ENCODE data around the gene PAPOLA.
"Not testable (repeated sequence)": the region's sequence is repeated elsewhere in the genome, so short reads cannot be mapped to it uniquely, and the experiment has no call there.

Gene PAPOLA

DNA sequence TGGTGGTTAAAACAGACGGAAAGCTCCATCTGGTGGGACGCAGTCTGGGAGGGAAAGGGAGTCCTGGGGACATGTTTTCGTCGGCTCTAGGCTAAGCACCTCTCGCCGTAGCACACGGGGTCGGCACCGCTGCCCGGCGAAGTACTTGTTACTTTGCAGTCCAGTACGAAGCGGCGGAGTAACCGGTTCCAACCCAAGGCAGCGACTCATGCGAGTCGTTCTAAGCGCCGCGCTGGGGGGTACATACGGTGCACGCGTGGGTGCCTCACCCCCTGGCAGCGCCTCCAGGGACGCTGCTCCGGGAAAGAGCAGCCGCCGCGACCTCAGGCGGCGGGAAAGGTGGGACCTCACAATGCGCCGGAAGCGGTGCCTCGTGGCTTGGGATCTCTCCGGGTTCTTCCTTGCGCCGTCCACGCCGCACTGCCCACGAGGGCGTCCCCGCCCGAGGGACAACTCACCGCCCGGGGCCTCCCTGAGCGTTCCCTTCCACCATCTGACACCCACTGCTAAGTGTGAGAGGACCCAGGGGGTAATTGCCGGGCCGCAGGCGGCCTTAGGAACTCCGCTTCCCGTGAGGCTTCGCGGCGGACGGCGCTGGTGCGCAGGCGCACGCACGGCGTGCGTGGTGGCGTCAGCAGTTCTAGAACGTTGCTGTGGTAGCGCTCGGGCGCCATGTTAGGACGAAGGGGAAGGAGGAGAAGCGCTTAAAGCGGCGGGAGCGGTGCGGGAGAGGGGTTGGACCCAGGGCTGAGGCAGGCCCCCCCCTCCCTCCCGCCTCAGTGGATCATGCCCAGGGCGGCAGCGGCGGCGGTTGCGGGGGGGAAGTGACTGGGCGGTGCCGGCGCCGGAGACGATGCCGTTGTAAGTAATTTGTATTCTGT lies at the start of gene PAPOLA:
TSS of gene PAPOLA (plus strand) at position 643 of the 881 bp plus-strand sequence. CDS start at position 854, 211 bp downstream.
- intact Hi-C loops (cut with DNase I): no loop called here

DNA sequence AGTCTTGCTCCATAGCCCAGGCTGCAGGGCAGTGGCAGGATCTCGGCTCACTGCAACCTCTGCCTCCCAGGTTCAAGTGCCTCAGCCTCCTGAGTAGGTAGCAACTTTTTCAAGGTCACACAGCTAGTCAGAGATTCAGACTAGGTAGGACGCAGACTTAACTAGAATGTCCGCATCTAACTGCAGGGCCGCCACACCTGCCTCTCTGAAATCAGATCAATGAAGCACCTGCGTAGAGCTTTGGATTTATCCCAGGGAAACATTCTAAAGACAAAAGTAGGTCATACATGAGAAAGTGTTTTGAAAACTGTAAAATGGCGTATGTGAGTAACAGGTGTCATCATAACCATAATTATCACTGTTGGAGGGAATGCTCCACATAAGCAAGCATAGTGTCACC lies 49.5 kb upstream of the PAPOLA start:
- no peak for DNase-seq
- intact Hi-C loops (cut with DNase I): no loop called here

More for the DNA sequence above, at the start of gene PAPOLA:
- DNase-seq: peak; percentile 90 to 99 (median 93)

DNA sequence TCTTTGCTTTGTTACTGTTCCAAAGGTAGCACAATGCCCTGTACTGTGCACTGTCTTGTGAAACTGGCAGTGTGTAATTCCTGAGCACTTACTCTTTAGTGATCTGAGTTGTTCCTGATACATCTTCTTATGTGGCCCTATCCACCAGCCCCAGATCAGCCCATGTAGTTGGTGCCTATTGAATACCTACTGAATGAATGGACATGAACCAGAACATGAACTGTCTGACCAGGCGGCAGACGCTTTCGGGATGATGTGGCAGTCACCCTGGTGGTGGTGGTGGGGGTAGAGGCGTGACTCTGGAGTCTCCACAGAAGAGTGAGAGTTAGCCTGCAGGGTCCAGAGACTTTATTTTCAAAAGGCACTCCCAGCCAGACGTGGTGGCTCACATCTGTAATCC lies 46.6 kb upstream of the PAPOLA start:
- no peak for DNase-seq
- intact Hi-C loops (cut with DNase I): no loop called here

DNA sequence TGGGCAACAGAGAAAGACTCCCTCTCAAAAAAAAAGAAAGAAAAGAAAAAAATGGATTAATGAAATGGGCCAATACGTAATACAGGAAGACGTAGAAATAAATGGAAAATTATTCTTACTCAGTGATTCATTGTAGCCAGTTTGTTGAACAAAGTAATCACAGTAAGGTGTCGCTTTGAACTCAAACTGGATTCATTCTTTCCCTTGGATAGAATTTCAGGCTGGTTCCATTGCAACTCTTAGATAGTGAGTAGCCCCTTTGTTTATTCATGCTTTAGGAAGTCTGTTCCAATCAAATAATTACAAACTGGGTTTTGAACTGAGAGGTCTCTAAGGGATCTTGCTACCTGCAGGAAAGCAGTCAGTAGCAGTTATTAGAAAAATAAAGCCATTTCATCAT lies 42.3 kb upstream of the PAPOLA start:
- intact Hi-C loops (cut with DNase I): no loop called here
- no peak for DNase-seq

- intact Hi-C loops (cut with DNase I): no loop called here
- no peak for DNase-seq
These were observed 40.0 kb upstream of the PAPOLA start for GRCh38 chr14:96461950-96462798.

DNA sequence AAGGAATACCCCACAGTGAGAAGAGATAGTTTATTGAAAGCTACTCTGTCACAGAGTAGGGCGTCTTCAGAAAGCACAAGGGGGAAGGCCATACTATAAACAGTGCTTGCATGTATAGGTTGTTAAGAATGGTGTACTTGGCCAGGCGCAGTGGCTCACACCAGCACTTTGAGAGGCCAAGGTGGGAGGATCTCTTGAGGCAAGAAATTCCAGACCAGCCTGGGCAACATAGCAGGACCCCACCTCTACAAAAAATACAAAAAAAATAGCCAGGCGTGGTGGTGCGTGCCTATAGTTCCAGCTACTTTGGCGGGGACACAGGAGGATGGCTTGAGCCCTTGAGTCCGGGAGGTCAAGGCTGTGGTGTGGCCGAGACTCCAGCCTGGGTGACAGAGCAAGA lies 38.0 kb upstream of the PAPOLA start:
- intact Hi-C loops (cut with DNase I): no loop called here
- no peak for DNase-seq

- no peak for DNase-seq
- intact Hi-C loops (cut with DNase I): no loop called here
These were observed 35.3 kb upstream of the PAPOLA start for GRCh38 chr14:96466918-96467317.

DNA sequence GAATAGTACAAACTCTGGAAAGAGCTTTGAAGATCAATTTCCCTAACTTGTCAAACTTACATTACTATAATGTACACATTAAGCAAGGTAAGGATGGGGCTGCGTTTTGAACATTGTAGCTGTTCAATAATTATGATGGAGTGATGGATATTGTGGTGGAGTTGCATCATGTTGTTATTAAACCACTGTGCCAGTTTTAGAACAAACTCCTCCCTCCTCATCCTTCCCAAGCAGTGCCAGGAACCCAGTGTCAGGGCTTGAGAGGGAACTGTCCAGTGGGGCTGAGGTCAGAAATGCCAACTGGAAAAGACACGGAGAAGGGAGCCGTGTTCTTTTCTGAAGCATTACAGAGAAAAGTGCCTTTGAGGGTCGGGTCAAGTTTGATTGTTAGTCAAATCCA lies 31.9 kb upstream of the PAPOLA start:
- intact Hi-C loops (cut with DNase I): no loop called here
- no peak for DNase-seq

DNA sequence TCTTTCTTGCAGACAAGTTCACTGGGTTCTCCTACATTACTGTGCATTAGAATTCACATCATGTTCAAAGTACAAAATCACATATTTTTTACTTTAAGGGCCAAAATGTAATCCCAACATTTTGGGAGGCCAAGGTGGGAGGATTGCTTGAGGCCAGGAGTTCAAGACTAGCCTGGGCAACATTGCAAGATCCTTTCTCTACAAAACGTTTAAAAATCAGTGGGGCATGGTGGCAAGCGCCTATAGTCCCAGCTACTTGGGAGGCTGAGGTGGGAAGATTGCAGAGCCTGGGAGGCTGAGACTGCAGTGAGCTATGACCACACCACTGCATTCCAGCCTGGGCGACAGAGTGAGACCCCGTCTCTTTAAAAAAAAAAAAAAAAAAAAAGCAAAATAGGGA lies 31.2 kb upstream of the PAPOLA start:
- intact Hi-C loops (cut with DNase I); DNase-seq: not testable (repeated sequence)

- DNase-seq: no peak
- intact Hi-C loops (cut with DNase I): no loop called here
These were observed 24.1 kb upstream of the PAPOLA start for GRCh38 chr14:96478119-96478518.

GRCh38 chr14:96479435-96480146 lies 22.6 kb upstream of the PAPOLA start:
- DNase-seq: no peak
- intact Hi-C loops (cut with DNase I): no loop called here

GRCh38 chr14:96481731-96482314 lies 20.4 kb upstream of the PAPOLA start:
- intact Hi-C loops (cut with DNase I): no loop called here
- DNase-seq: no peak

DNA sequence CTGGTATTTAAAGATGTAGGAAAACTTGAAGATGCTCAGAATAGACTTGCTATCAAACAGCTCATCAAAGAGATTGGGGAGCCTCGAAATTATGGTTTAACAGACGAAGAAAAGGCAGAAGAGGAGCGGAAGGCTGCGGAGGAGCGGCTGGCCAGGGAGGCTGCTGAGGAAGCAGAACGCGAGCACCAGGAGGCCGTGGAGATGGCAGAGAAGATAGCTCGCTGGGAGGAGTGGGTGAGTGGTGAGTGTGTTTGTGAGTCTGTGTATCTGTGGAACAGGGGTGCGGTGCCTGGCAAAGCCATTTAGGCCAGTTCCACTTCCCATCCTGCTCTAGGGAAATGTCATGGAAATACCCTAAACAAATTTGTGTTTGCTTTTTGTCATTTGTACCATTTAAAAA lies 19.2 kb upstream of the PAPOLA start:
- DNase-seq: no peak

DNA sequence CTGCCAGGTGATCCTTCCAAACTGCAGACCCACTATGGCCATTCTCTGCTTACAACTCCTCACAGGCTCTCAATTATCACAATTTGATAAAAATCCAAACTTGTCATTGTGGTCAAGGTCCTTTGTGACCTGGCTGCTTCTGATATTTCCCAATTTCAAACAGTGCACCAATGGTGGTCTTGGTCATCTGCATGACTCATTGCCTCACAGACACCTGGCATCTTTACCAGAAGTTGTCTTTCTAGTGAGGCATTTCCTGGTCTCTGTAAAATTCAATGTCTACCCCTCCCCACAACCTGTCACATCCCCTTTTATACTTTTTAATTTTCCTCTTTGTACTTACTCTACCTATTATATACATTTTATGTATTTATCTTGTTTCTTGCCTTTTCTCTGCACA lies 17.8 kb upstream of the PAPOLA start:
- no peak for DNase-seq
- intact Hi-C loops (cut with DNase I): no loop called here

More for the DNA sequence above, 19.2 kb upstream of the PAPOLA start:
- intact Hi-C loops (cut with DNase I): no loop called here

DNA sequence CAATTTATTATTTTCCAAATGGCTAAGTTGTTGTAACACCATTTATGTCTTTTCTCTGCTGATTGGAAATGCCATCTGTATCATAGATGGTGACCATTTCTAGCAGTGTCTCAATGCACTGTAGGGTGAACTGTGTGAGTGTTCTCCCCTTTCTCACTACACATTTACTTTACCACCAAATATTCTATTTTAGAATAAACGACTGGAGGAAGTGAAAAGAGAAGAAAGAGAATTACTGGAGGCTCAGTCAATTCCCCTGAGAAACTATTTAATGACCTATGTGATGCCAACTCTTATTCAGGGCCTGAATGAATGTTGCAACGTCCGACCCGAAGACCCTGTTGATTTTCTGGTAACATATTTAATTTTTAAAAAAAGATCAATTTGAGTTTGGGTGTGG lies 15.5 kb upstream of the PAPOLA start:
- intact Hi-C loops (cut with DNase I): no loop called here
- DNase-seq: no peak

DNA sequence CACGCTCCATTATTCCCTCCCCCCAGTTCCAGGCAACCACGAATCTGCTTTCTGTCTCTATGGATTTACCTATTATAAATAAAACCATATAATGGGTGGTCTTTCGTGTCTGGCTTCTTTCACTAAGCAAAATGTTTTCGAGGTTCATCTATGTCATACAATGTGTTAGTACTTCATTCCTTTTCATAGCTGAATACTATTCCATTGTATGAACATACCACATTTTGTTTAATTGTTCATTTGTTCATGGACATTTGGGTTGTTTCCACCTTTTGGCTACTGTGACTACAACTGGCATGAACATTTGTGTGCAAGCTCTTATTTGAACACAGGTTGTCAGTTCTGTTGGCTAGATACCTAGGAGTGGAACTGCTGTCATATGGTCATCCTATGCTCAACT lies 12.9 kb upstream of the PAPOLA start:
- DNase-seq: no peak
- intact Hi-C loops (cut with DNase I): no loop called here

DNA sequence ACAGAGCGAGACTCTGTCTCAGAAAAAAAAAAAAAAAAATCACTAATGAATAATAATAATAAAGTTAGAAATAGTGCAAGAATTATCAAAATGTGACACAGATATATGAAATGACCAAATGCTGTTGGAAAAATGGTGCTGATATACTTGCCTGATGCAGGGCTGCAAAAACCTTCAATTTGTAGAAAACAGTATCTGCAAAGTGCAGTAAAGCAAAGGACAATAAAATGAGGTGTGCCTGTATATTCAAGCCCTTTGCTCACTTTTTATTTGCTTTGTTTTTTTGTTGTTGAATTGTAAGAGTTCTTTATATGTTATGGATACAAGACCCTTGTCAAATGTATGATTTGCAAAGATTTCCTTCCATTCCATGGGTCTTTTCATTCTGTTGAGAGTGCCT lies 9.0 kb upstream of the PAPOLA start:
- no peak for DNase-seq
- intact Hi-C loops (cut with DNase I): no loop called here

- intact Hi-C loops (cut with DNase I): no loop called here
- DNase-seq: no peak
These were observed 7.9 kb upstream of the PAPOLA start for GRCh38 chr14:96494331-96494730.

DNA sequence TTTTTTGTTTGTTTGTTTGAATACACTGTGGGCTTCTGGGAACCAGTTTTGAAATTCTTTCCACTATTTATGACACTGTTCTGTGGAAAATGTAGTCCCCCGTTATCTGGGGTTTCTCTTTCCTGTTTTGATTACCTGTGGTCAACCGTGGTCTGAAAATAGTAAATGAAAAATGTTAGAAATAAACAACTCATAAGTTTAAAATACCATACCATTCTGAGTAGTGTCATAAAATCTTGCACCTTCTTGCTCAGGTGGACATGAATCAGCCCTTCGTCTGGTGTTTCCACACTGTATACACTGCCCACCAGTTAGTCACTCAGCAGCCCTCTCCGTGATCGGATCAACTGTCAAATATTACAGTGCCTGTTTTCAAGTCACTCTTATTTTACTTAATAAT lies 5.1 kb upstream of the PAPOLA start:
- no peak for DNase-seq
- intact Hi-C loops (cut with DNase I): no loop called here

- no peak for DNase-seq
- intact Hi-C loops (cut with DNase I): no loop called here
These were observed 4.6 kb upstream of the PAPOLA start for GRCh38 chr14:96497586-96497985.
